Panc1 (cell line): ENCODE results near the gene NPHP4. TPM values are rescaled to one million over a fixed set of nuclear protein-coding genes. Genes with fewer than 3 reads are reported as not detected.

ENCODE experiments used
- ATAC-seq: fragments of 200-7000 bp; cut with Tn5 transposase; 2 replicates; pipeline ENCODE4 v1.9.1; 2020; ENCODE audit warnings: mild to moderate bottlenecking, moderate library complexity
- BruUV-seq: library from RNA; stranded (reverse); fragments of 400-500 nt; replicated peaks from 2 replicates; lab custom pipeline; 2021; lab: Mats Ljungman, UMichigan
- CTCF ChIA-PET: fragments of 300-600 bp; sonication (Branson Sonifier 250); formaldehyde crosslinking; loops from one replicate; lab custom pipeline; 2022; ENCODE audit warnings: antibody characterized with exemption; lab: Charles Lee
- POLR2A ChIA-PET: fragments of 300-600 bp; sonication (Branson Sonifier 250); formaldehyde crosslinking; loops from one replicate; lab custom pipeline; 2022; ENCODE audit warnings: antibody characterized with exemption; lab: Charles Lee
- DNase-seq: peaks from one replicate; pipeline ENCODE4 v3.0.0-alpha.2; 2010; ENCODE audit warnings: low read depth, low spot score
- H3K27ac ChIP-seq: 2 replicates; pipeline ENCODE4 v1.5.1; 2011; ENCODE audit warnings: mild to moderate bottlenecking, low read length, inconsistent platforms
- H3K27me3 ChIP-seq: fragments of 200-500 bp; sonication (Bioruptor generic); 2 replicates; pipeline ENCODE4 v1.6.0; 2014; ENCODE audit warnings: low read length, inconsistent platforms; ENCODE audit not compliant: control insufficient read depth, insufficient read depth
- H3K36me3 ChIP-seq: fragments of 200-500 bp; sonication (Bioruptor generic); 2 replicates; pipeline ENCODE4 v1.5.1; 2014; ENCODE audit warnings: inconsistent platforms, mild to moderate bottlenecking, low read length, moderate library complexity; ENCODE audit not compliant: control insufficient read depth, insufficient read depth
- H3K4me1 ChIP-seq: 2 replicates; pipeline ENCODE4 v1.5.1; 2011; ENCODE audit warnings: inconsistent platforms, mild to moderate bottlenecking, low read length, moderate library complexity; ENCODE audit not compliant: control insufficient read depth, insufficient read depth
- H3K4me3 ChIP-seq, 2 experiments: 2 replicates each; pipeline ENCODE4 v1.5.1; 2011 to 2012; ENCODE audit warnings: low read depth in 2 of 2, low read length in 2 of 2, mild to moderate bottlenecking in 2 of 2, inconsistent platforms in 1 of 2, moderate library complexity in 1 of 2
- H3K9me3 ChIP-seq: fragments of 200-500 bp; sonication (Bioruptor generic); 2 replicates; pipeline ENCODE4 v1.5.1; 2014; ENCODE audit warnings: low read depth, mild to moderate bottlenecking, inconsistent platforms, low read length, moderate library complexity; ENCODE audit not compliant: control insufficient read depth, insufficient read depth
- CTCF ChIP-seq: fragments of 450-650 bp; IDR thresholded peaks from 2 replicates; pipeline ENCODE4 v1.5.1; 2017; ENCODE audit warnings: mild to moderate bottlenecking
- POLR2AphosphoS5 ChIP-seq: IDR thresholded peaks from 2 replicates; pipeline ENCODE4 v1.6.1; 2012; ENCODE audit warnings: mild to moderate bottlenecking, low read depth, low read length, moderate library complexity
- REST ChIP-seq, 2 experiments: IDR thresholded peaks; 2 replicates each; pipeline ENCODE4 v1.6.1; 2011 to 2012; ENCODE audit warnings: low read depth in 2 of 2, control low read depth in 1 of 2, low read length in 1 of 2, mild to moderate bottlenecking in 1 of 2, moderate library complexity in 1 of 2; ENCODE audit not compliant: insufficient read depth in 1 of 2
- SIN3A ChIP-seq: IDR thresholded peaks from 2 replicates; pipeline ENCODE4 v1.6.1; 2012; ENCODE audit warnings: low read depth, mild to moderate bottlenecking, low read length, moderate library complexity, borderline replicate concordance; ENCODE audit not compliant: insufficient read depth
- TCF7L2 ChIP-seq: IDR thresholded peaks from 2 replicates; pipeline ENCODE4 v1.6.1; 2011; ENCODE audit warnings: mild to moderate bottlenecking, low read depth, low read length, inconsistent platforms
- in situ Hi-C: cut with HindIII; loops from 2 replicates; pipeline ENCODE4 v1.10.0; 2016; ENCODE audit warnings: low sequenced_read_pairs, low pct_unique_long_range_greater_than_20kb
- intact Hi-C: fragments of 100-400 bp; cut with micrococcal nuclease; formaldehyde crosslinking; loops from one replicate; pipeline ENCODE4 v1.10.0; 2022; ENCODE audit not compliant: unreplicated experiment
- total RNA-seq: library from RNA; stranded (reverse); gene quantifications from one replicate; pipeline ENCODE4 v1.2.1, GENCODE V29; 2021; ENCODE audit not compliant: unreplicated experiment

The NPHP4 gene
- total RNA-seq, 1 experiment from 2014 or later, result 20.1 TPM

DNA sequence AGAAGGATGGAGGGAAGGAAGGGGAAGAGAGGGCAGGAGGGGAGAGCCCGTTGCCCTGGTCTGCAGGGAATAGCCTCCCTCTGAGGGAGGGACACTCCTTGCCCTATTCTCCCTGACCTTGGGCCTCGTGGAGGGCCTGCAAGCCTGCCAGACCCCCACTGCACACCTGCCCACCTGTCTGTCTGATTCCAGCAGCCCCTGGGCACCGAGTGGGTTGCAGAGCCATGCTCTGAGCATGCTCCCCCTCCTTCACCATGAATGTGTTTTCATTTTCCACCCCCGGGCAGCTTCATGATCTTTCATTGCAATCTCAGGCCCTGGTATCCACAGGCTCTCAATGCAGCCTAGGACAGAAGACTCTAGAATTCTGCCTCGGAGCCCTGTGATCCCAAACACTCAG lies 5.1 kb upstream of the NPHP4 start:
- Histone ChIP-seq H3K4me1 (peaks cover 14% of the 10 kb centered on the region), H3K36me3 (no peaks in the 10 kb centered on the region), H3K9me3 (no peaks in the 10 kb centered on the region), H3K27me3 (no peaks in the 10 kb centered on the region), H3K4me3 (no peak overlapping the region), H3K27ac (no peak overlapping the region)
- POLR2A ChIA-PET, result no interaction called here
- TF ChIP-seq CTCF (no peak), TCF7L2 (no peak), REST (IDR thresholded peaks at IDR 0.05; ENCODE audit: insufficient read depth in 1 of 2, low read depth in 2 of 2, low read length in 1 of 2) (no peak), POLR2AphosphoS5 (no peak), SIN3A (no peak)
- BruUV-seq, result no TSS peak
- DNase-seq (no peak), ATAC-seq (no peak)
- intact Hi-C loops, result no loop called here
- CTCF ChIA-PET, result no interaction called here
- in situ Hi-C loops, result no loop called here

GRCh38 chr1:5996641-5997270 lies 4.5 kb upstream of the NPHP4 start:
- Histone ChIP-seq H3K9me3 (no peaks in the 10 kb centered on the region), H3K27me3 (no peaks in the 10 kb centered on the region), H3K27ac (no peak overlapping the region), H3K36me3 (no peaks in the 10 kb centered on the region), H3K4me1 (peaks cover 11% of the 10 kb centered on the region), H3K4me3 (no peak overlapping the region)
- no peak for TF ChIP-seq POLR2AphosphoS5
- TF ChIP-seq CTCF, result no peak
- TF ChIP-seq REST (IDR thresholded peaks at IDR 0.05; ENCODE audit: insufficient read depth in 1 of 2, low read depth in 2 of 2, low read length in 1 of 2), result no peak
- no peak for TF ChIP-seq SIN3A
- no peak for TF ChIP-seq TCF7L2
- no peak for DNase-seq
- BruUV-seq, result no TSS peak
- CTCF ChIA-PET, result no interaction called here
- POLR2A ChIA-PET, result no interaction called here
- ATAC-seq, result no peak
- in situ Hi-C loops (no loop called here), intact Hi-C loops (no loop called here)
